H1 (cell line): ENCODE results near the gene PLEKHM1. TPM values are rescaled to one million over a fixed set of nuclear protein-coding genes. Genes with fewer than 3 reads are reported as not detected.

ENCODE experiments used
- CHD2 ChIP-seq: IDR thresholded peaks from 2 replicates; pipeline ENCODE4 v1.6.1; 2012; ENCODE audit warnings: low read length, improper control_type of control experiment
- EGR1 ChIP-seq: IDR thresholded peaks from 2 replicates; pipeline ENCODE4 v1.6.1; 2011; ENCODE audit warnings: low read depth, low read length, borderline replicate concordance
- KDM1A ChIP-seq: fragments of 200-600, 300-600 bp; sonication (generic); IDR thresholded peaks from 2 replicates; pipeline ENCODE4 v1.7.1; 2016; ENCODE audit warnings: mild to moderate bottlenecking, low read length, borderline replicate concordance
- POLR2A ChIP-seq, 2 experiments: IDR thresholded peaks; 1 replicate in 1 of 2; 2 replicates in 1 of 2; pipeline ENCODE4 v1.6.1; 2011; ENCODE audit warnings: low read depth in 2 of 2, low read length in 2 of 2, mild to moderate bottlenecking in 2 of 2; ENCODE audit errors: control extremely low read depth in 1 of 2
- polyA plus RNA-seq, 7 experiments: library from polyadenylated mRNA; depleted of rRNA in 3 of 7; stranded (reverse) in 5 of 7; unstranded in 2 of 7; fragments of >200 nt in 5 of 7; fragments of 200-250 nt in 2 of 7; gene quantifications; 1 replicate in 5 of 7; 2 replicates in 1 of 7; 4 replicates in 1 of 7; pipeline versions ENCODE4 v1.2.1 to v1.2.3, GENCODE V29; 2011 to 2013; ENCODE audit warnings: missing spikeins in 2 of 7, mixed read lengths in 2 of 7
- total RNA-seq: library from RNA; stranded (reverse); fragmentation: NEBNext Ultra II Directional; extraction: Animal tissue kit (Norgen Biotek cat#: 25700); gene quantifications from 2 replicates; pipeline ENCODE4 v1.2.1, GENCODE V29; 2021
- TF ChIP-seq, protein P1 (sequence below): fragments of 300-600 bp; sonication (generic); IDR thresholded peaks from 2 replicates; pipeline ENCODE4 v1.7.1; 2012; ENCODE audit warnings: low read length, moderate library complexity, mild to moderate bottlenecking, inconsistent platforms; ENCODE audit not compliant: insufficient replicate concordance
- TF ChIP-seq, protein P2 (sequence below): IDR thresholded peaks from 2 replicates; pipeline ENCODE4 v1.6.1; 2011; ENCODE audit warnings: low read length, improper control_type of control experiment
- TF ChIP-seq, protein P3 (sequence below): IDR thresholded peaks from 2 replicates; pipeline ENCODE4 v1.6.1; 2012; ENCODE audit warnings: inconsistent platforms

PLEKHM1 gene
- total and polyA plus RNA-seq, 2 of the 8 experiments (the other 6 are each of a cell fraction or from before 2014, with no cell fraction given) = 7.6 to 17.9 TPM

DNA sequence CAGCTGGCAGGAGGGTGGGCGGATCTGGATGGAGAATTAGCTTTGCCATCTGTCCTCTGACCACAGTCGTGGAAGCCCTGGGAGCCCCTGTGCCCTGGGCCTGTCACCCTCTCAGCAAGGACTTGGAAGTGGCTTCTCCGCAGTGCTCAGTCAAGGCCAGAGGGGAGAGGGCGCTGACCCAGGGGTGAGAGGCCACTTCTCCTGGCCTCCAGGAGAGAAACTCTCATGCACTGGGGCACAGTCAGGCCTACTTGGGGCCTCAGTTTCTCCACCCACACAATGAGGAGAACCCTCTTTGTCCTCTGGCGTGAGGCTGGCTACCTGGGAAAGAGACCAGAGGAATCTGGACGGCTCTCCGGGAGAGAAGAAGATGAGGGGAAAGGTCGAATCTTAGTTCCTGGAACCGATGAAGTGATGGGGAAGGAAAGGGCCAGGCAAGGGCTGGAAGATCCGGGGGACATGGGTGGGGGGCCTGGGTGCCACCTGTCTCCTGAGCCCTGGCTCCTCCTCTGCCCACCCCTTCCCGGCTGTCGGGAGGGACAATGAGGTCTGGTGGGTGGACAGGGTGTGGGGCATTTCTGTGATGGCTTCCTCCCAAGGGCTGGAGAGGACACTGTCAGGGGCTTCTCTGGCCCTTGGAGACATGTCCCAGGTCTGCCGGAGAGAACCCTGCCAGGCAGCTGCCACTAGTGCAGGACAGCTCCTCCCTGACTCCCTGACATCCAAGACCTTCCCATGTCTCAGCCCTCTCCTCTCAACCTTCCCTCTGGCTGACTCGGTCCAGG is 48.8 kb downstream of the PLEKHM1 start (continued):
- TF ChIP-seq, protein P1, sequence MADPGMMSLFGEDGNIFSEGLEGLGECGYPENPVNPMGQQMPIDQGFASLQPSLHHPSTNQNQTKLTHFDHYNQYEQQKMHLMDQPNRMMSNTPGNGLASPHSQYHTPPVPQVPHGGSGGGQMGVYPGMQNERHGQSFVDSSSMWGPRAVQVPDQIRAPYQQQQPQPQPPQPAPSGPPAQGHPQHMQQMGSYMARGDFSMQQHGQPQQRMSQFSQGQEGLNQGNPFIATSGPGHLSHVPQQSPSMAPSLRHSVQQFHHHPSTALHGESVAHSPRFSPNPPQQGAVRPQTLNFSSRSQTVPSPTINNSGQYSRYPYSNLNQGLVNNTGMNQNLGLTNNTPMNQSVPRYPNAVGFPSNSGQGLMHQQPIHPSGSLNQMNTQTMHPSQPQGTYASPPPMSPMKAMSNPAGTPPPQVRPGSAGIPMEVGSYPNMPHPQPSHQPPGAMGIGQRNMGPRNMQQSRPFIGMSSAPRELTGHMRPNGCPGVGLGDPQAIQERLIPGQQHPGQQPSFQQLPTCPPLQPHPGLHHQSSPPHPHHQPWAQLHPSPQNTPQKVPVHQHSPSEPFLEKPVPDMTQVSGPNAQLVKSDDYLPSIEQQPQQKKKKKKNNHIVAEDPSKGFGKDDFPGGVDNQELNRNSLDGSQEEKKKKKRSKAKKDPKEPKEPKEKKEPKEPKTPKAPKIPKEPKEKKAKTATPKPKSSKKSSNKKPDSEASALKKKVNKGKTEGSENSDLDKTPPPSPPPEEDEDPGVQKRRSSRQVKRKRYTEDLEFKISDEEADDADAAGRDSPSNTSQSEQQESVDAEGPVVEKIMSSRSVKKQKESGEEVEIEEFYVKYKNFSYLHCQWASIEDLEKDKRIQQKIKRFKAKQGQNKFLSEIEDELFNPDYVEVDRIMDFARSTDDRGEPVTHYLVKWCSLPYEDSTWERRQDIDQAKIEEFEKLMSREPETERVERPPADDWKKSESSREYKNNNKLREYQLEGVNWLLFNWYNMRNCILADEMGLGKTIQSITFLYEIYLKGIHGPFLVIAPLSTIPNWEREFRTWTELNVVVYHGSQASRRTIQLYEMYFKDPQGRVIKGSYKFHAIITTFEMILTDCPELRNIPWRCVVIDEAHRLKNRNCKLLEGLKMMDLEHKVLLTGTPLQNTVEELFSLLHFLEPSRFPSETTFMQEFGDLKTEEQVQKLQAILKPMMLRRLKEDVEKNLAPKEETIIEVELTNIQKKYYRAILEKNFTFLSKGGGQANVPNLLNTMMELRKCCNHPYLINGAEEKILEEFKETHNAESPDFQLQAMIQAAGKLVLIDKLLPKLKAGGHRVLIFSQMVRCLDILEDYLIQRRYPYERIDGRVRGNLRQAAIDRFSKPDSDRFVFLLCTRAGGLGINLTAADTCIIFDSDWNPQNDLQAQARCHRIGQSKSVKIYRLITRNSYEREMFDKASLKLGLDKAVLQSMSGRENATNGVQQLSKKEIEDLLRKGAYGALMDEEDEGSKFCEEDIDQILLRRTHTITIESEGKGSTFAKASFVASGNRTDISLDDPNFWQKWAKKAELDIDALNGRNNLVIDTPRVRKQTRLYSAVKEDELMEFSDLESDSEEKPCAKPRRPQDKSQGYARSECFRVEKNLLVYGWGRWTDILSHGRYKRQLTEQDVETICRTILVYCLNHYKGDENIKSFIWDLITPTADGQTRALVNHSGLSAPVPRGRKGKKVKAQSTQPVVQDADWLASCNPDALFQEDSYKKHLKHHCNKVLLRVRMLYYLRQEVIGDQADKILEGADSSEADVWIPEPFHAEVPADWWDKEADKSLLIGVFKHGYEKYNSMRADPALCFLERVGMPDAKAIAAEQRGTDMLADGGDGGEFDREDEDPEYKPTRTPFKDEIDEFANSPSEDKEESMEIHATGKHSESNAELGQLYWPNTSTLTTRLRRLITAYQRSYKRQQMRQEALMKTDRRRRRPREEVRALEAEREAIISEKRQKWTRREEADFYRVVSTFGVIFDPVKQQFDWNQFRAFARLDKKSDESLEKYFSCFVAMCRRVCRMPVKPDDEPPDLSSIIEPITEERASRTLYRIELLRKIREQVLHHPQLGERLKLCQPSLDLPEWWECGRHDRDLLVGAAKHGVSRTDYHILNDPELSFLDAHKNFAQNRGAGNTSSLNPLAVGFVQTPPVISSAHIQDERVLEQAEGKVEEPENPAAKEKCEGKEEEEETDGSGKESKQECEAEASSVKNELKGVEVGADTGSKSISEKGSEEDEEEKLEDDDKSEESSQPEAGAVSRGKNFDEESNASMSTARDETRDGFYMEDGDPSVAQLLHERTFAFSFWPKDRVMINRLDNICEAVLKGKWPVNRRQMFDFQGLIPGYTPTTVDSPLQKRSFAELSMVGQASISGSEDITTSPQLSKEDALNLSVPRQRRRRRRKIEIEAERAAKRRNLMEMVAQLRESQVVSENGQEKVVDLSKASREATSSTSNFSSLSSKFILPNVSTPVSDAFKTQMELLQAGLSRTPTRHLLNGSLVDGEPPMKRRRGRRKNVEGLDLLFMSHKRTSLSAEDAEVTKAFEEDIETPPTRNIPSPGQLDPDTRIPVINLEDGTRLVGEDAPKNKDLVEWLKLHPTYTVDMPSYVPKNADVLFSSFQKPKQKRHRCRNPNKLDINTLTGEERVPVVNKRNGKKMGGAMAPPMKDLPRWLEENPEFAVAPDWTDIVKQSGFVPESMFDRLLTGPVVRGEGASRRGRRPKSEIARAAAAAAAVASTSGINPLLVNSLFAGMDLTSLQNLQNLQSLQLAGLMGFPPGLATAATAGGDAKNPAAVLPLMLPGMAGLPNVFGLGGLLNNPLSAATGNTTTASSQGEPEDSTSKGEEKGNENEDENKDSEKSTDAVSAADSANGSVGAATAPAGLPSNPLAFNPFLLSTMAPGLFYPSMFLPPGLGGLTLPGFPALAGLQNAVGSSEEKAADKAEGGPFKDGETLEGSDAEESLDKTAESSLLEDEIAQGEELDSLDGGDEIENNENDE = no peak
- TF ChIP-seq EGR1 = no peak
- TF ChIP-seq KDM1A = no peak
- TF ChIP-seq CHD2 = no peak
- TF ChIP-seq, protein P2, sequence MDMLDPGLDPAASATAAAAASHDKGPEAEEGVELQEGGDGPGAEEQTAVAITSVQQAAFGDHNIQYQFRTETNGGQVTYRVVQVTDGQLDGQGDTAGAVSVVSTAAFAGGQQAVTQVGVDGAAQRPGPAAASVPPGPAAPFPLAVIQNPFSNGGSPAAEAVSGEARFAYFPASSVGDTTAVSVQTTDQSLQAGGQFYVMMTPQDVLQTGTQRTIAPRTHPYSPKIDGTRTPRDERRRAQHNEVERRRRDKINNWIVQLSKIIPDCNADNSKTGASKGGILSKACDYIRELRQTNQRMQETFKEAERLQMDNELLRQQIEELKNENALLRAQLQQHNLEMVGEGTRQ = no peak
- TF ChIP-seq, protein P3, sequence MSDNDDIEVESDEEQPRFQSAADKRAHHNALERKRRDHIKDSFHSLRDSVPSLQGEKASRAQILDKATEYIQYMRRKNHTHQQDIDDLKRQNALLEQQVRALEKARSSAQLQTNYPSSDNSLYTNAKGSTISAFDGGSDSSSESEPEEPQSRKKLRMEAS = no peak
- TF ChIP-seq POLR2A (IDR thresholded peaks at IDR 0.05; ENCODE audit: control extremely low read depth in 1 of 2, low read depth in 2 of 2, low read length in 2 of 2) = no peak
